ENCODE results near the gene PROB1.

- TF ChIP-seq CTCF (IDR thresholded peaks at IDR 0.05) = no peak
- TF ChIP-seq POLR2A (IDR thresholded peaks at IDR 0.05) = no peak
Observed at GRCh38 chr5:139425497-139425896, 30.6 kb upstream of the PROB1 start.
